CD14-positive monocyte (primary cell): Measurements from ENCODE around the gene PIP4K2A. TPM values are rescaled to one million over a fixed set of nuclear protein-coding genes. Genes with fewer than 3 reads are reported as not detected.
A peak's percentile ranks its signal among the peaks of the same experiment; 100 is the strongest.

Experiments
- DNase-seq, 3 donors: peaks; one replicate each; pipeline ENCODE4 v3.0.0-alpha.2; 2011 to 2022
- H2AFZ ChIP-seq: 2 replicates; pipeline ENCODE4 v1.6.0; 2012; ENCODE audit warnings: mild to moderate bottlenecking, low read depth, low read length, inconsistent platforms; ENCODE audit not compliant: insufficient read depth, poor library complexity, severe bottlenecking
- H3K27ac ChIP-seq, 2 donors: 1 replicate in 1 of 2; 2 replicates in 1 of 2; pipeline ENCODE4 v1.5.1; 2012 to 2013; ENCODE audit warnings: low read length in 2 of 2, control low read depth in 1 of 2, inconsistent platforms in 1 of 2, low read depth in 1 of 2, mild to moderate bottlenecking in 1 of 2
- H3K27me3 ChIP-seq, 2 donors: one replicate each; pipeline versions ENCODE4 v1.6.0 to v1.6.1; 2011 to 2013; ENCODE audit warnings: low read length in 2 of 2; ENCODE audit not compliant: control insufficient read depth in 2 of 2, insufficient read depth in 2 of 2
- H3K36me3 ChIP-seq, 2 donors: replicated peaks in 1 of 2; 1 replicate in 1 of 2; 2 replicates in 1 of 2; pipeline versions ENCODE4 v1.5.1 to v1.6.1; 2012 to 2013; ENCODE audit warnings: low read length in 2 of 2, control low read depth in 1 of 2, inconsistent platforms in 1 of 2, mild to moderate bottlenecking in 1 of 2; ENCODE audit not compliant: insufficient read depth in 2 of 2, control insufficient read depth in 1 of 2
- H3K4me1 ChIP-seq, 2 donors: 1 replicate in 1 of 2; 2 replicates in 1 of 2; pipeline versions ENCODE4 v1.5.1 to v1.6.1; 2012 to 2013; ENCODE audit warnings: low read length in 2 of 2, control low read depth in 1 of 2, inconsistent platforms in 1 of 2, mild to moderate bottlenecking in 1 of 2, moderate library complexity in 1 of 2; ENCODE audit not compliant: insufficient read depth in 2 of 2, control insufficient read depth in 1 of 2
- H3K4me2 ChIP-seq: replicated peaks from 2 replicates; pipeline ENCODE3; 2012; ENCODE audit warnings: low read length, moderate library complexity, mild to moderate bottlenecking; ENCODE audit not compliant: poor library complexity, severe bottlenecking; ENCODE audit errors: extremely low read depth
- H3K4me3 ChIP-seq, 3 experiments: fragments of 200-600 bp in 1 of 3; sonication (generic) in 1 of 3; replicated peaks in 1 of 3; 1 replicate in 2 of 3; 2 replicates in 1 of 3; pipeline ENCODE4 v1.5.1; 2011 to 2013; ENCODE audit warnings: low read length in 3 of 3, mild to moderate bottlenecking in 3 of 3, control low read depth in 2 of 3, low read depth in 2 of 3, inconsistent platforms in 1 of 3, moderate library complexity in 1 of 3
- H3K79me2 ChIP-seq: 2 replicates; pipeline ENCODE4 v1.6.0; 2012; ENCODE audit warnings: mild to moderate bottlenecking, control low read depth, inconsistent platforms, low read length, moderate library complexity; ENCODE audit not compliant: insufficient read depth
- H3K9ac ChIP-seq: 2 replicates; pipeline ENCODE4 v1.6.0; 2017; ENCODE audit warnings: low read length, mild to moderate bottlenecking; ENCODE audit not compliant: insufficient read depth, poor library complexity, severe bottlenecking
- H3K9me3 ChIP-seq, 2 donors: replicated peaks in 1 of 2; 1 replicate in 1 of 2; 2 replicates in 1 of 2; pipeline versions ENCODE4 v1.5.1 to v1.6.1; 2012 to 2013; ENCODE audit warnings: low read length in 2 of 2, control low read depth in 1 of 2; ENCODE audit not compliant: control insufficient read depth in 1 of 2, insufficient read depth in 1 of 2
- H4K20me1 ChIP-seq: 2 replicates; pipeline ENCODE4 v1.6.0; 2012; ENCODE audit warnings: mild to moderate bottlenecking, low read length, control low read depth, moderate library complexity; ENCODE audit not compliant: insufficient read depth
- H3K27ac Mint-ChIP-seq, 7 donors: one replicate each; pipeline ENCODE4 v1.8.0; 2020; ENCODE audit warnings: mild to moderate bottlenecking in 7 of 7, mixed read lengths in 7 of 7, moderate library complexity in 6 of 7, inconsistent platforms in 2 of 7
- H3K27me3 Mint-ChIP-seq, 3 donors: one replicate each; pipeline ENCODE4 v1.8.0; 2021 to 2022; ENCODE audit warnings: low read depth in 3 of 3, mild to moderate bottlenecking in 3 of 3, mixed read lengths in 3 of 3, moderate library complexity in 3 of 3, inconsistent platforms in 1 of 3
- H3K36me3 Mint-ChIP-seq, 2 donors: one replicate each; pipeline ENCODE4 v1.8.0; 2020; ENCODE audit warnings: mixed read lengths in 2 of 2, inconsistent platforms in 1 of 2, mild to moderate bottlenecking in 1 of 2
- H3K4me1 Mint-ChIP-seq: one replicate; pipeline ENCODE4 v1.8.0; 2020; ENCODE audit warnings: mild to moderate bottlenecking, mixed read lengths
- H3K4me3 Mint-ChIP-seq, 2 donors: one replicate each; pipeline ENCODE4 v1.8.0; 2020; ENCODE audit warnings: mild to moderate bottlenecking in 2 of 2, mixed read lengths in 2 of 2, moderate library complexity in 1 of 2
- H3K9me3 Mint-ChIP-seq, 7 donors: one replicate each; pipeline ENCODE4 v1.8.0; 2020 to 2022; ENCODE audit warnings: mixed read lengths in 7 of 7, mild to moderate bottlenecking in 6 of 7, moderate library complexity in 6 of 7, inconsistent platforms in 2 of 7
- CTCF ChIP-seq: fragments of 200-600 bp; IDR thresholded peaks from one replicate; pipeline ENCODE4 v1.8.0; 2022; ENCODE audit warnings: antibody characterized with exemption, mild to moderate bottlenecking
- WGBS: methylation state at CpG from one replicate; pipeline ENCODE4 v1.1.5; 2013; ENCODE audit warnings: missing lambda C conversion rate; ENCODE audit not compliant: insufficient coverage; 5-methylcytosine and 5-hydroxymethylcytosine counted together
- intact Hi-C, 2 donors: fragments of 100-400 bp; cut with micrococcal nuclease; formaldehyde crosslinking; loops; one replicate each; pipeline versions ENCODE4 v1.15.0 to v1.15.1; 2023
- polyA plus RNA-seq, 3 donors: library from polyadenylated mRNA; depleted of rRNA in 1 of 3; unstranded in 2 of 3; stranded (reverse) in 1 of 3; fragments of 300-500 nt in 2 of 3; fragments of >200 nt in 1 of 3; fragmentation: Illumina TruSeq in 2 of 3; gene quantifications; 1 replicate in 2 of 3; 2 replicates in 1 of 3; pipeline ENCODE4 v1.2.3, GENCODE V29; 2012 to 2021

Gene PIP4K2A
- polyA plus RNA-seq, 3 donors, result 9.7 to 33.7 (median 16.6) TPM

GRCh38 chr10:22652988-22653481, 61.3 kb downstream of the PIP4K2A start:
- no peak overlapping the region for H3K4me3 ChIP-seq
- no peak for DNase-seq
- intact Hi-C loops, result no loop called here
- peaks cover 66% of the 10 kb centered on the region for H3K4me1 Mint-ChIP-seq
- no peak overlapping the region for H3K4me2 ChIP-seq
- no peaks in the 10 kb centered on the region for H3K9me3 Mint-ChIP-seq
- H3K36me3 ChIP-seq, result peaks cover 0 to 20% of the 10 kb centered on the region in 2 donors
- no peak overlapping the region for H3K4me3 Mint-ChIP-seq
- H3K79me2 ChIP-seq, result peaks cover 87% of the 10 kb centered on the region
- 93% methylated on average over 3 of the region's 6 CpGs for WGBS
- peak overlapping the region in 3 of 7 donors; percentile 26 to 59 (median 51) for H3K27ac Mint-ChIP-seq
- TF ChIP-seq CTCF, result no peak
- H3K9ac ChIP-seq, result no peak overlapping the region
- no peak overlapping the region for H2AFZ ChIP-seq
- peaks cover 33 to 52% of the 10 kb centered on the region in 2 donors for H3K36me3 Mint-ChIP-seq
- peaks cover 100% of the 10 kb centered on the region for H4K20me1 ChIP-seq
- no peak overlapping the region for H3K27ac ChIP-seq
- peaks cover 0 to 2% (median 2%) of the 10 kb centered on the region in 3 donors for H3K27me3 Mint-ChIP-seq
- H3K9me3 ChIP-seq, result no peaks in the 10 kb centered on the region
- H3K27me3 ChIP-seq, result no peaks in the 10 kb centered on the region
- peaks cover 0 to 7% of the 10 kb centered on the region in 2 donors for H3K4me1 ChIP-seq

GRCh38 chr10:22651276-22651980, 63.0 kb downstream of the PIP4K2A start:
- WGBS, result 85% methylated on average over 8 of the region's 12 CpGs
- peaks cover 86% of the 10 kb centered on the region for H3K79me2 ChIP-seq
- Mint-ChIP-seq H3K9me3 (no peaks in the 10 kb centered on the region), H3K36me3 (peaks cover 44 to 49% of the 10 kb centered on the region in 2 donors), H3K4me1 (peaks cover 74% of the 10 kb centered on the region), H3K27ac (peak overlapping the region in 4 of 7 donors; percentile 56 to 79 (median 68)), H3K27me3 (peaks cover 0 to 2% (median 0%) of the 10 kb centered on the region in 3 donors), H3K4me3 (peak overlapping the region in 1 of 2 donors; percentile 11)
- H3K27ac ChIP-seq, result no peak overlapping the region
- DNase-seq, result no peak
- no peaks in the 10 kb centered on the region for H3K27me3 ChIP-seq
- H2AFZ ChIP-seq, result no peak overlapping the region
- H4K20me1 ChIP-seq, result peaks cover 100% of the 10 kb centered on the region
- TF ChIP-seq CTCF, result no peak
- peaks cover 0 to 7% of the 10 kb centered on the region in 2 donors for H3K4me1 ChIP-seq
- intact Hi-C loops, result no loop called here
- H3K36me3 ChIP-seq, result peaks cover 0 to 20% of the 10 kb centered on the region in 2 donors
- H3K9ac ChIP-seq, result no peak overlapping the region
- no peaks in the 10 kb centered on the region for H3K9me3 ChIP-seq
- no peak overlapping the region for H3K4me3 ChIP-seq
- no peak overlapping the region for H3K4me2 ChIP-seq
